ENCODE measurements around the gene TNFRSF17. TPM values are rescaled to one million over a fixed set of nuclear protein-coding genes. Genes with fewer than 3 reads are reported as not detected.

The TNFRSF17 gene
- polyA plus RNA-seq (2011; rRNA removed) (not detected in 2 replicates), polyA plus RNA-seq (2017; fragmentation: RNase III; extraction: RNeasy Plus Mini Kit Qiagen cat#74134 plus additional on column Dnase treatment) (not detected in 3 replicates), polyA minus RNA-seq (2011; rRNA and poly(A)+ RNA removed) (not detected in 2 replicates)
- polyA plus RNA-seq (2012; cell fraction: cytosol; rRNA removed): not detected in 2 replicates
- polyA plus RNA-seq (2012; cell fraction: nucleus; rRNA removed): not detected in 2 replicates

GRCh38 chr16:11964761-11965551 is at the start of gene TNFRSF17:
Gene TNFRSF17 (plus strand): TSS chr16:11965210. CDS start chr16:11965325, 115 bp downstream.
- TF ChIP-seq ZC3H11A (IDR thresholded peaks at IDR 0.05) (no peak), E2F6 (IDR thresholded peaks at IDR 0.05; ENCODE audit: borderline replicate concordance, low read depth) (no peak), GATA3 (IDR thresholded peaks at IDR 0.05; ENCODE audit: borderline replicate concordance) (no peak), CTCF (IDR thresholded peaks at IDR 0.05) (no peak), TFCP2L1 (CRISPR knock-in tag; IDR thresholded peaks at IDR 0.05) (no peak), PHF8 (IDR thresholded peaks at IDR 0.05; ENCODE audit: borderline replicate concordance, low read depth) (no peak), HEYL (CRISPR knock-in tag; IDR thresholded peaks at IDR 0.05) (no peak), HES2 (IDR thresholded peaks at IDR 0.05) (no peak), ELK1 (IDR thresholded peaks at IDR 0.05; ENCODE audit: low read depth, low read length) (no peak), ESRRA (IDR thresholded peaks at IDR 0.05; ENCODE audit: borderline replicate concordance, low read length) (no peak), HOXB13 (CRISPR knock-in tag; IDR thresholded peaks at IDR 0.05; ENCODE audit: low read depth) (no peak), SREBF2 (IDR thresholded peaks at IDR 0.05) (no peak), CBX2 (IDR thresholded peaks at IDR 0.05; ENCODE audit: borderline replicate concordance, low read depth) (no peak), SMC3 (IDR thresholded peaks at IDR 0.05) (no peak), NR3C1 (IDR thresholded peaks at IDR 0.05) (no peak), MYC (IDR thresholded peaks at IDR 0.05; ENCODE audit: borderline replicate concordance, low read length) (no peak), ZNF302 (CRISPR knock-in tag; IDR thresholded peaks at IDR 0.05) (no peak), HOXA7 (CRISPR knock-in tag; IDR thresholded peaks at IDR 0.05) (no peak), ATOH8 (CRISPR knock-in tag; IDR thresholded peaks at IDR 0.05; ENCODE audit: low read depth) (no peak)
- CTCF ChIA-PET: interaction anchor here (0.7 to 3.8 kb wide), 4 partner anchors 16 to 251 kb away, joined by 3 to 27 read pairs (median 5); no protein-coding TSS in a partner anchor

More at GRCh38 chr16:11964761-11965551, at the start of gene TNFRSF17:
- no peak within 1 kb of the TSS for H3K27ac ChIP-seq
- no peak within 1 kb of the TSS for H3K4me2 ChIP-seq
- no peaks in the 10 kb centered on the region for H3K9me3 ChIP-seq
- no peak for DNase-seq (ENCODE audit: low read depth in 1 of 2, low spot score in 1 of 2)
- H3K4me3 ChIP-seq: no peak within 1 kb of the TSS
- H3K4me1 ChIP-seq: no peaks in the 10 kb centered on the region
- POLR2A ChIA-PET: interaction anchor here (2.0 kb wide), 1 partner anchor 12 kb away, joined by 7 read pairs; the partner anchor contains the start of gene SNX29
- ATAC-seq: no peak
- no peak for FAIRE-seq
- WGBS (ENCODE audit: missing lambda C conversion rate): 69% methylated on average over 9 of the region's 9 CpGs

All from A549 (cell line).